ENCODE results near the gene CLCA2.
A peak's percentile ranks its signal among the peaks of the same experiment; 100 is the strongest.

The CLCA2 gene

GRCh38 chr1:86504137-86504479 is 80.1 kb downstream of the CLCA2 start:
- TF ChIP-seq CTCF (conservative IDR thresholded peaks at IDR 0.05; ENCODE audit: control insufficient read depth, insufficient read depth, low read depth, low read length) = no peak
- DNase-seq (ENCODE audit: low read depth) = no peak
- H3K4me3 ChIP-seq (ENCODE audit: control insufficient read depth, low read depth, low read length) = no peak overlapping the region

GRCh38 chr1:86504895-86505563 is 81.1 kb downstream of the CLCA2 start:
- peak; percentile 36 for DNase-seq (ENCODE audit: low read depth)
- TF ChIP-seq CTCF (conservative IDR thresholded peaks at IDR 0.05; ENCODE audit: control insufficient read depth, insufficient read depth, low read depth, low read length) = no peak
- no peak overlapping the region for H3K4me3 ChIP-seq (ENCODE audit: control insufficient read depth, low read depth, low read length)

GRCh38 chr1:86505564-86505902 is 81.6 kb downstream of the CLCA2 start:
- no peak overlapping the region for H3K4me3 ChIP-seq (ENCODE audit: control insufficient read depth, low read depth, low read length)
- DNase-seq (ENCODE audit: low read depth) = no peak
- TF ChIP-seq CTCF (conservative IDR thresholded peaks at IDR 0.05; ENCODE audit: control insufficient read depth, insufficient read depth, low read depth, low read length) = no peak
